GM12878 (cell line): ENCODE measurements around the gene MOGAT3.

Source experiments
- CTCF ChIP-seq, 3 experiments: IDR thresholded peaks in 2 of 3; conservative IDR thresholded peaks in 1 of 3; 2 replicates each; pipeline ENCODE4 v1.5.1; 2011; ENCODE audit warnings: low read depth in 3 of 3, low read length in 3 of 3, mild to moderate bottlenecking in 3 of 3, control low read depth in 2 of 3, moderate library complexity in 2 of 3, inconsistent platforms in 1 of 3, mixed read lengths in 1 of 3; ENCODE audit not compliant: control insufficient read depth in 2 of 3, insufficient read depth in 1 of 3; ENCODE audit errors: extremely low read depth in 1 of 3
- GATAD2B ChIP-seq: fragments of 450-650 bp; conservative IDR thresholded peaks from 2 replicates; pipeline ENCODE4 v1.6.1; 2017; ENCODE audit warnings: low read depth, mild to moderate bottlenecking, moderate library complexity
- IRF4 ChIP-seq: IDR thresholded peaks from 2 replicates; pipeline ENCODE4 v1.6.1; 2011; ENCODE audit warnings: low read depth, low read length
- NR2C2 ChIP-seq: IDR thresholded peaks from 2 replicates; pipeline ENCODE4 v1.6.1; 2011; ENCODE audit warnings: borderline replicate concordance, low read depth; ENCODE audit not compliant: control insufficient read depth, insufficient read length
- RAD51 ChIP-seq: fragments of 450-650 bp; IDR thresholded peaks from 2 replicates; pipeline ENCODE4 v1.6.1; 2016; ENCODE audit warnings: moderate library complexity, mild to moderate bottlenecking, inconsistent platforms
- USF1 ChIP-seq: IDR thresholded peaks from 2 replicates; pipeline ENCODE4 v1.6.1; 2011; ENCODE audit warnings: borderline replicate concordance, low read depth, mild to moderate bottlenecking, moderate library complexity, mixed read lengths, low read length; ENCODE audit not compliant: insufficient read depth; ENCODE audit errors: extremely low read length
- ZBTB4 ChIP-seq: fragments of 450-650 bp; formaldehyde crosslinking; IDR thresholded peaks from 2 replicates; pipeline ENCODE4 v1.4.0; 2022; ENCODE audit warnings: mild to moderate bottlenecking, moderate library complexity
- ZNF274 ChIP-seq: IDR thresholded peaks from one replicate; pipeline ENCODE4 v1.8.0; 2011; ENCODE audit not compliant: insufficient read length, insufficient read depth

- TF ChIP-seq GATAD2B (no peak), RAD51 (no peak), USF1 (no peak), ZBTB4 (CRISPR knock-in tag) (no peak), CTCF (IDR thresholded peaks at IDR 0.05 in 2 of 3, conservative IDR thresholded peaks at IDR 0.05 in 1 of 3; ENCODE audit: control insufficient read depth in 2 of 3, extremely low read depth in 1 of 3, insufficient read depth in 1 of 3, low read depth in 3 of 3, low read length in 3 of 3) (no peak), IRF4 (no peak), NR2C2 (no peak), ZNF274 (no peak)
Measured at GRCh38 chr7:101173752-101174244, 27.0 kb downstream of the MOGAT3 start.
